IMR-90 (cell line): ENCODE results near the gene CITED2. TPM values are rescaled to one million over a fixed set of nuclear protein-coding genes. Genes with fewer than 3 reads are reported as not detected.

Experiments used
- MAZ ChIP-seq: IDR thresholded peaks from 2 replicates; pipeline ENCODE4 v1.6.1; 2012; ENCODE audit warnings: low read depth, mild to moderate bottlenecking, low read length, improper control_type of control experiment, moderate library complexity, borderline replicate concordance
- RCOR1 ChIP-seq: IDR thresholded peaks from 2 replicates; pipeline ENCODE4 v1.6.1; 2012; ENCODE audit warnings: mild to moderate bottlenecking, low read length, improper control_type of control experiment; ENCODE audit not compliant: insufficient replicate concordance
- polyA plus RNA-seq, 3 experiments: library from polyadenylated mRNA; depleted of rRNA; stranded (reverse); fragments of >200 nt; gene quantifications; 2 replicates each; pipeline ENCODE4 v1.2.3, GENCODE V29; 2012; ENCODE audit warnings: low replicate concordance in 1 of 3
- total RNA-seq: library from RNA; depleted of rRNA; stranded (reverse); fragments of >200 nt; gene quantifications from 2 replicates; pipeline ENCODE4 v1.2.3, GENCODE V29; 2012; rRNA removed

The CITED2 gene
- total and polyA plus RNA-seq, 2 of the 4 experiments (the other 2 are of a cell fraction), result 163 to 483 TPM

GRCh38 chr6:139323511-139324300 lies 50.7 kb downstream of the CITED2 start (continued):
- TF ChIP-seq MAZ (no peak), RCOR1 (no peak)

Other genes starting within 250 kb of the CITED2 start
- 4.3 and 7.2 TPM in 2 replicates for gene HECA, start 239.6 kb downstream of the CITED2 start, total RNA-seq
- 2.5 and 3.1 TPM in 2 replicates for gene HECA, start 239.6 kb downstream of the CITED2 start, polyA plus RNA-seq (2012; rRNA removed)
- gene TXLNB, start 82.7 kb downstream of the CITED2 start, total RNA-seq, result under 0.01 TPM in 2 replicates
- gene TXLNB, start 82.7 kb downstream of the CITED2 start, polyA plus RNA-seq (2012; rRNA removed), result 0.04 and 0.05 TPM in 2 replicates